Right cardiac atrium (tissue), 5 donors: ENCODE measurements around the gene AMZ1. TPM values are rescaled to one million over a fixed set of nuclear protein-coding genes. Genes with fewer than 3 reads are reported as not detected.
"Not testable (repeated sequence)": the region's sequence is repeated elsewhere in the genome, so short reads cannot be mapped to it uniquely, and the experiment has no call there.

Experiments used
- ATAC-seq, 2 donors: fragments of 200-7000 bp; cut with Tn5 transposase; one replicate each; pipeline versions ENCODE4 v1.8.0 to v1.9.1; 2020; ENCODE audit warnings: moderate library complexity in 2 of 2, mild to moderate bottlenecking in 1 of 2
- DNase-seq, 3 donors: peaks; one replicate each; pipeline ENCODE4 v3.0.0-alpha.2; 2020
- H3K27ac ChIP-seq: one replicate; pipeline ENCODE4 v1.5.1; 2013; ENCODE audit warnings: mild to moderate bottlenecking, low read length, control low read depth, moderate library complexity
- H3K27me3 ChIP-seq: one replicate; pipeline ENCODE4 v1.6.1; 2013; ENCODE audit not compliant: control insufficient read depth, insufficient read depth
- H3K4me1 ChIP-seq: one replicate; pipeline ENCODE4 v1.6.1; 2013; ENCODE audit warnings: low read length; ENCODE audit not compliant: control insufficient read depth, insufficient read depth
- H3K4me3 ChIP-seq: one replicate; pipeline ENCODE4 v1.5.1; 2013; ENCODE audit warnings: low read length, control low read depth
- H3K9me3 ChIP-seq: one replicate; pipeline ENCODE4 v1.6.1; 2013; ENCODE audit warnings: low read length; ENCODE audit not compliant: control insufficient read depth
- WGBS: extraction: QIAGEN DNeasy Blood & Tissue Kit; methylation state at CpG from one replicate; pipeline ENCODE4 v1.1.7; 2013; 5-methylcytosine and 5-hydroxymethylcytosine counted together
- intact Hi-C, 4 donors: fragments of 100-400 bp; cut with DNase I; formaldehyde crosslinking; loops; one replicate each; pipeline versions ENCODE4 v1.11.0 to v1.14.0; 2022 to 2023
- polyA plus RNA-seq: library from polyadenylated mRNA; stranded (reverse); fragments of 200-250 nt; gene quantifications from one replicate; pipeline ENCODE4 v1.2.3, GENCODE V29; 2013
- total RNA-seq, 4 donors: library from RNA; stranded (reverse); fragmentation: NEBNext Ultra II Directional; extraction: Animal tissue kit (Norgen Biotek cat#: 25700); gene quantifications; one replicate each; pipeline ENCODE4 v1.2.1, GENCODE V29; 2021
- donor health status: healthy with polysubstance abuse.
- donor health status: DM: no; HTN: yes; CAD: no.
- donor health status: DM: no; HTN: no; CAD: no.
- donor health status: DM: no; HTN: yes; CAD: no; lungs with severe emphysema.
- donor health status: DM: yes; HTN: yes; CAD: no.

AMZ1 gene
- total and polyA plus RNA-seq, 5 donors, result 0.36 to 1.0 (median 0.88) TPM

DNA sequence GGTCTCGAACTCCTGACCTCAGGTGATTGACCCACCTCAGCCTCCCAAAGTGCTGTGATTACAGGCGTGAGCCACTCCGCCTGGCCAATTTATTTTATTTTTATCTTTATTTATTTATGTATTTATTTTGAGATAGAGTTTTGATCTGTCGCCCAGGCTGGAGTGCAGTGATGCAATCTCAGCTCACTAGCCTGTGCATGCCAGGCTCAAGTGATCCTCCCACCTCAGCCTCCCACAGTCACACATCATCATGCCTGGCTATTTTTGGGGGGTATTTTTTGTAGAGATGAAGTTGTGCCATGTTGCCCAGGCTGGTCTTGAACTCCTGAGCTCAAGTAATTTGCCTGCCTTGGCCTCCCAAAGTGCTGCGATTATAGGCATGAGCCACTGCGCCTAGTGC, 14.8 kb upstream of the AMZ1 start:
- WGBS, result 79% methylated on average over 6 of the region's 6 CpGs
- H3K27ac ChIP-seq, H3K9me3 ChIP-seq, H3K27me3 ChIP-seq, H3K4me1 ChIP-seq, DNase-seq, H3K4me3 ChIP-seq, intact Hi-C loops, ATAC-seq: not testable (repeated sequence)

- intact Hi-C loops, result no loop called here
- Histone ChIP-seq H3K9me3 (no peaks in the 10 kb centered on the region), H3K27me3 (no peaks in the 10 kb centered on the region), H3K4me1 (no peaks in the 10 kb centered on the region), H3K4me3 (no peak overlapping the region), H3K27ac (no peak overlapping the region)
- ATAC-seq (no peak), DNase-seq (no peak)
Observed at GRCh38 chr7:2673934-2674333, 14.1 kb upstream of the AMZ1 start.

DNA sequence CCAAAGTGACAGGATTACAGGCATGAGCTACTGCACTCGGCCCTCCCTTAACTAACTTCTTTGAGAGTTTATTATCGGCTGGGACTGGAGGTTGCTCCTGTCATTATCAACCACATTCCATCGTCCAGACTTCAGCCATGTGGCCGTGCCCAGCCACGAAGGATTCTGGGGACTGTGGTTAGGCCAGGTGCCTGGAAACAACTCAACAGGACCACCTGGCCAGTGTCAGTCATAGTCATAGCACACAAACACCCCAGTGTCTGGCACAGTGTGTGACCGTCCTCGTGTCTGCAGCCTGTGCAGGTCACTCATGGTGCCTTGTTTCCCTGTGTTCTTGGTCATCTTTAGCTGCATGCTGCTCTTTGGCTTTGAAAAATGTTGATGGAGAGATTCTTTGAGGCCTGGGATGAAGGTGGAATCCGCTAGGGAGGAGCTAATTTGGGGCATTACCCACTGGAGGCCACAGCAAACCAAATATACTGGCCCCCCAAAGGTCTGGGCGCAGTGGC, 12.7 kb upstream of the AMZ1 start:
- no peak overlapping the region for H3K27ac ChIP-seq
- H3K4me3 ChIP-seq, result no peak overlapping the region
- H3K27me3 ChIP-seq, result no peaks in the 10 kb centered on the region
- intact Hi-C loops, result no loop called here
- WGBS, result 82% methylated on average over 9 of the region's 9 CpGs
- no peaks in the 10 kb centered on the region for H3K9me3 ChIP-seq
- peak in 2 of 3 donors; percentile 11 for DNase-seq
- no peak for ATAC-seq
- H3K4me1 ChIP-seq, result no peaks in the 10 kb centered on the region

GRCh38 chr7:2676576-2676975, 11.4 kb upstream of the AMZ1 start:
- ATAC-seq, H3K4me3 ChIP-seq, H3K9me3 ChIP-seq, H3K27me3 ChIP-seq, intact Hi-C loops, H3K27ac ChIP-seq, H3K4me1 ChIP-seq: not testable (repeated sequence)
- peak in 2 of 3 donors; percentile 3 to 20 for DNase-seq
- WGBS, result 83% methylated on average over 7 of the region's 8 CpGs

GRCh38 chr7:2678454-2678853, 9.5 kb upstream of the AMZ1 start:
- H3K4me1 ChIP-seq, H3K27me3 ChIP-seq, H3K27ac ChIP-seq, H3K9me3 ChIP-seq, intact Hi-C loops, ATAC-seq, H3K4me3 ChIP-seq: not testable (repeated sequence)
- 85% methylated on average over 15 of the region's 15 CpGs for WGBS
- DNase-seq, result peak in 1 of 3 donors; percentile 21

GRCh38 chr7:2679135-2680127, 8.6 kb upstream of the AMZ1 start:
- WGBS, result 56% methylated on average over 63 of the region's 64 CpGs
- not testable (repeated sequence) for H3K4me3 ChIP-seq, H3K27ac ChIP-seq, H3K4me1 ChIP-seq, H3K27me3 ChIP-seq, H3K9me3 ChIP-seq, ATAC-seq
- intact Hi-C loops, result loop anchor here in 3 of 4 donors (5.0 to 10.0 kb wide), 4 partner anchors 112 to 235 kb away; partner anchors contain the start of gene GRIFIN (in 1 of the 3)
- DNase-seq, result peak in 2 of 3 donors; percentile 30 to 46

GRCh38 chr7:2680256-2680655, 7.7 kb upstream of the AMZ1 start:
- H3K4me3 ChIP-seq, result no peak overlapping the region
- 85% methylated on average over 13 of the region's 13 CpGs for WGBS
- H3K27me3 ChIP-seq, result no peaks in the 10 kb centered on the region
- DNase-seq (peak in 1 of 3 donors; percentile 56), ATAC-seq (no peak)
- H3K4me1 ChIP-seq, result no peaks in the 10 kb centered on the region
- no peak overlapping the region for H3K27ac ChIP-seq
- H3K9me3 ChIP-seq, result no peaks in the 10 kb centered on the region
- intact Hi-C loops, result loop anchor here in 3 of 4 donors (5.0 to 10.0 kb wide), 4 partner anchors 113 to 235 kb away; partner anchors contain the start of gene GRIFIN (in 1 of the 3)

DNA sequence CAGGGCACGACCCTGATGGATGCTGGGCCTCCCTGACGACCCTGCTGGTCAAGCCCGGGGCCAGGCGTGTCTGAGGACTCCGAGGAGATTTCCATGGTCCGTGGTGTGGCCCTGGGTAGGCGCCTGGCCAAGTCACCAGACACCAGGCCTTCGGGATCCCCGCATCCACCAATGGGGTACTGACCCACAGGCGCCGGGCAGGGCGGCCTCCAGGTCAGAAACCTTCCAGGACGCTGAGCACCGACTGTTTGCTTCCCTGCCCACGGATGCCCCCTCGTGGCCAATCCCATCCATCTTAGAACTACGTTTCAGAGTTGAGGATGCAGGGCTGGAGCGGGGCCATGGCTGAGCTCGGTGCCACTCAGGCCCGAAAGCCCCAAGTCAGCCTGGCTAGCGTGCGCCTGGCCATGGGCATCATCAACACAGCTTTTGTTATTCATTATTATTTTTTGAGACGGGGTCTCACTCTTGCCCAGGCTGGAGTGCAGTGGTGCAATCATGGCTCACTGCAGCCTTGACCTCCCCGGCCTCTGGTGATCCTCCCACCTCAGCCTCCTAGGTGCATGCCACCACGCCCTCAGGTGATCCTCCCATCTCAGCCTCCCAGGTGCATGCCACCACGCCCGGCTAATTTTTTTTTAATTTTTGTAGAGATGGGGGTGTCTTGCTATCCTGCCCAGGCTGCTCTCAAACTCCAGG, 7.1 kb upstream of the AMZ1 start:
- H3K27me3 ChIP-seq, result no peaks in the 10 kb centered on the region
- no peaks in the 10 kb centered on the region for H3K4me1 ChIP-seq
- H3K9me3 ChIP-seq, result no peaks in the 10 kb centered on the region
- no peak overlapping the region for H3K4me3 ChIP-seq
- intact Hi-C loops, result loop anchor here in 3 of 4 donors (5.0 to 10.0 kb wide), 4 partner anchors 114 to 236 kb away; partner anchors contain the start of gene GRIFIN (in 1 of the 3)
- H3K27ac ChIP-seq, result no peak overlapping the region
- DNase-seq, result peak; percentile 87 to 94 (median 92)
- ATAC-seq, result peak; percentile 79 to 83
- WGBS, result 37% methylated on average over 27 of the region's 27 CpGs

- no peaks in the 10 kb centered on the region for H3K9me3 ChIP-seq
- no peaks in the 10 kb centered on the region for H3K4me1 ChIP-seq
- no peak overlapping the region for H3K4me3 ChIP-seq
- 91% methylated on average over 27 of the region's 27 CpGs for WGBS
- intact Hi-C loops, result loop anchor here in 3 of 4 donors (5.0 to 10.0 kb wide), 4 partner anchors 115 to 237 kb away; partner anchors contain the start of gene GRIFIN (in 1 of the 3)
- H3K27me3 ChIP-seq, result no peaks in the 10 kb centered on the region
- DNase-seq, result peak in 1 of 3 donors; percentile 42
- no peak overlapping the region for H3K27ac ChIP-seq
- no peak for ATAC-seq
Observed at GRCh38 chr7:2681929-2682799, 5.8 kb upstream of the AMZ1 start.

GRCh38 chr7:2684501-2684900, 3.5 kb upstream of the AMZ1 start:
- intact Hi-C loops, result loop anchor here in 3 of 4 donors (5.0 to 10.0 kb wide), 4 partner anchors 117 to 240 kb away; partner anchors contain the start of gene GRIFIN (in 1 of the 3)
- no peak overlapping the region for H3K27ac ChIP-seq
- WGBS, result 93% methylated on average over 11 of the region's 11 CpGs
- H3K4me1 ChIP-seq, result peaks cover 3% of the 10 kb centered on the region
- no peaks in the 10 kb centered on the region for H3K27me3 ChIP-seq
- peak in 1 of 3 donors; percentile 41 for DNase-seq
- no peaks in the 10 kb centered on the region for H3K9me3 ChIP-seq
- no peak overlapping the region for H3K4me3 ChIP-seq
- ATAC-seq, result no peak
